ENCODE results near the gene NCOA1. TPM values are rescaled to one million over a fixed set of nuclear protein-coding genes. Genes with fewer than 3 reads are reported as not detected.
"Not testable (repeated sequence)": the region's sequence is repeated elsewhere in the genome, so short reads cannot be mapped to it uniquely, and the experiment has no call there.

The NCOA1 gene
- polyA plus RNA-seq, 1 donor (not counting 4 experiments of a cell fraction or from before 2014, with no cell fraction given): 5.0 TPM

DNA sequence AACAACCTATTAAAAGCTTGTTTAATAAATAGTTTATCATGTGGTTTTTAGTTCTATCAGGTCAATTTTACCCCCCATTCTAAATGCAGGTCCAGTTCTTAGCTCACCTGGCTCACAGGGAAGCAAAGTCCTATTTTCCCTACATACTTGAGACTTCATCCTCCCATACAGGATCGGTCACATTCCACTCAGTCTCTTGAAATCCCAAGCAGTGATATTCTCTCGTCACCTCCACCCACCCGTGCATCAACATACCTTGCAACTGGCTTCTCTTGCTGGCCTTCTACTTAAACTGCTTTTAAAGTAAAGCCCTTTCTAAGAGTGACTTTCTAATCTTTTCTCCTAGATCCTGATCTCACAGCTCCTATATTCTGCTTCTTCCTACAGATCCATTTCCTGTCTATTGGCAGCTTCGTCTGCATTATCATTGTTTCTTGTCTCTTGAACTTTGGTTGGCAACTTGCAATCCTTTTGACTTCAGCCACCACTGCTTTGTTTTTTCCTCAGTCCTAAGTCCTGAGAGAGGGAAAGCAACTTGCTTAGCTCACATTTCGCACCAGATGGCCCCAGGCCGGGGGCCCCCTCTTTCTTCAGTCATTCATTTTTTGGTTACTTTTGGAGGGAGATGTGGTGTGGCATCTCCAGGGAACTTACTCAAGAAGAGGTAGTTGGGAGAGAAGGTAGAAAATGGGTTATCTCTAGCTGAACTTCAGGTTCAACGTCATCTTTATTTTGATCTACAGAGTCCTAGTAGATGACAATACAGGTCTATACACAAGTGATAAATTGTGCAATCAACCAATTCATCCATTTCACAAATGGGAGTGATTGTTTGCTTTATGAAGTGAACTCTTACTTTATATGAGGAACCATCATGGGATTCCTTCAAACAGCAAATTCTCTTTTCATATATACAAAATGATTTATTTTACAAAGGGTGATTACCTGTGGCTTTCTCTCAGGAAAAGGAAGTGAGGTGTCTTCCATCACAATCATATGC is 23.9 kb upstream of the NCOA1 start:
- Histone ChIP-seq H4K20me1 (ENCODE audit: control insufficient read depth, extremely low read depth, insufficient read depth, low read length) (no peaks in the 10 kb centered on the region), H3K4me3 (ENCODE audit: control insufficient read depth in 2 of 3, extremely low read depth in 1 of 3, insufficient read depth in 2 of 3, low read depth in 1 of 3, low read length in 3 of 3) (no peak overlapping the region), H3K9me3 (ENCODE audit: control insufficient read depth, low read depth, low read length) (no peaks in the 10 kb centered on the region), H3K27ac (ENCODE audit: control insufficient read depth, insufficient read depth, low read length) (no peak overlapping the region), H3K4me1 (ENCODE audit: control insufficient read depth, extremely low read depth, insufficient read depth, low read length) (no peaks in the 10 kb centered on the region), H3K4me2 (ENCODE audit: control insufficient read depth, extremely low read depth, insufficient read depth, low read depth, low read length) (no peak overlapping the region), H3K9me1 (ENCODE audit: control insufficient read depth, extremely low read depth, insufficient read depth, low read length) (no peaks in the 10 kb centered on the region), H2AFZ (ENCODE audit: control insufficient read depth, low read length) (no peak overlapping the region), H3K36me3 (ENCODE audit: control insufficient read depth in 2 of 2, extremely low read depth in 1 of 2, insufficient read depth in 2 of 2, low read length in 2 of 2) (no peaks in the 10 kb centered on the region), H3K27me3 (ENCODE audit: control insufficient read depth, extremely low read depth, insufficient read depth, low read length) (peaks cover 7% of the 10 kb centered on the region), H3K9ac (ENCODE audit: control insufficient read depth, extremely low read depth, insufficient read depth, low read length) (no peak overlapping the region), H3K79me2 (ENCODE audit: control insufficient read depth, insufficient read depth, low read length) (no peaks in the 10 kb centered on the region)
- dilution Hi-C loops (cut with MboI; ENCODE audit: extremely low pct_ligation_motif_present, low sequenced_read_pairs): no loop called here
- FAIRE-seq: no peak
- no peak for DNase-seq (ENCODE audit: low read depth, low spot score)
- TF ChIP-seq, protein P1, sequence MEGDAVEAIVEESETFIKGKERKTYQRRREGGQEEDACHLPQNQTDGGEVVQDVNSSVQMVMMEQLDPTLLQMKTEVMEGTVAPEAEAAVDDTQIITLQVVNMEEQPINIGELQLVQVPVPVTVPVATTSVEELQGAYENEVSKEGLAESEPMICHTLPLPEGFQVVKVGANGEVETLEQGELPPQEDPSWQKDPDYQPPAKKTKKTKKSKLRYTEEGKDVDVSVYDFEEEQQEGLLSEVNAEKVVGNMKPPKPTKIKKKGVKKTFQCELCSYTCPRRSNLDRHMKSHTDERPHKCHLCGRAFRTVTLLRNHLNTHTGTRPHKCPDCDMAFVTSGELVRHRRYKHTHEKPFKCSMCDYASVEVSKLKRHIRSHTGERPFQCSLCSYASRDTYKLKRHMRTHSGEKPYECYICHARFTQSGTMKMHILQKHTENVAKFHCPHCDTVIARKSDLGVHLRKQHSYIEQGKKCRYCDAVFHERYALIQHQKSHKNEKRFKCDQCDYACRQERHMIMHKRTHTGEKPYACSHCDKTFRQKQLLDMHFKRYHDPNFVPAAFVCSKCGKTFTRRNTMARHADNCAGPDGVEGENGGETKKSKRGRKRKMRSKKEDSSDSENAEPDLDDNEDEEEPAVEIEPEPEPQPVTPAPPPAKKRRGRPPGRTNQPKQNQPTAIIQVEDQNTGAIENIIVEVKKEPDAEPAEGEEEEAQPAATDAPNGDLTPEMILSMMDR (optimal IDR thresholded peaks at IDR 0.05 in 1 of 3, IDR thresholded peaks at IDR 0.05 in 1 of 3, conservative IDR thresholded peaks at IDR 0.05 in 1 of 3; ENCODE audit: extremely low read depth in 1 of 3, insufficient read depth in 2 of 3, low read length in 3 of 3): no peak

DNA sequence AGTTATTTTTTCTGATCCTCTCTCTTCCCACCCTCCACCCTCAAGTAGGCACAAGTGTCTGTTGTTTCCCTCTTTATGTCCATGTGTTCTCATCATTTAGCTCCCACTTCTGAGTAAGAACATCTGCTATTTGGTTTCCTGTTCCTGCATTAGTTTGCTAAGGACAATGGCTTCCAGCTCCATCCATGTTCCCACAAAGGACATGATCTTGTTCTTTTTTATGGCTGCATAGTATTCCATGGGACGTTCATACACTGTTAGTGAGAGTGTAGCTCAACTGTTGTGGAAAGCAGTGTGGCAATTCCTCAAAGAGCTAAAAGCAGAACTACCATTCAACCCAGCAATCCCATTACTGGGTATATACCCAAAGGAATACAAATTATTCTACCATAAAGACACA is 22.6 kb upstream of the NCOA1 start:
- not testable (repeated sequence) for H4K20me1 ChIP-seq (ENCODE audit: control insufficient read depth, extremely low read depth, insufficient read depth, low read length); H3K9ac ChIP-seq (ENCODE audit: control insufficient read depth, extremely low read depth, insufficient read depth, low read length); H2AFZ ChIP-seq (ENCODE audit: control insufficient read depth, low read length)

More for the DNA sequence above, 22.6 kb upstream of the NCOA1 start:
- dilution Hi-C loops (cut with MboI; ENCODE audit: extremely low pct_ligation_motif_present, low sequenced_read_pairs); H3K4me2 ChIP-seq (ENCODE audit: control insufficient read depth, extremely low read depth, insufficient read depth, low read depth, low read length); H3K9me1 ChIP-seq (ENCODE audit: control insufficient read depth, extremely low read depth, insufficient read depth, low read length); H3K4me1 ChIP-seq (ENCODE audit: control insufficient read depth, extremely low read depth, insufficient read depth, low read length); FAIRE-seq; H3K4me3 ChIP-seq (ENCODE audit: control insufficient read depth in 2 of 3, extremely low read depth in 1 of 3, insufficient read depth in 2 of 3, low read depth in 1 of 3, low read length in 3 of 3); H3K9me3 ChIP-seq (ENCODE audit: control insufficient read depth, low read depth, low read length); H3K27ac ChIP-seq (ENCODE audit: control insufficient read depth, insufficient read depth, low read length); DNase-seq (ENCODE audit: low read depth, low spot score); H3K79me2 ChIP-seq (ENCODE audit: control insufficient read depth, insufficient read depth, low read length); H3K27me3 ChIP-seq (ENCODE audit: control insufficient read depth, extremely low read depth, insufficient read depth, low read length); H3K36me3 ChIP-seq (ENCODE audit: control insufficient read depth in 2 of 2, extremely low read depth in 1 of 2, insufficient read depth in 2 of 2, low read length in 2 of 2): not testable (repeated sequence)

Measured in keratinocyte (primary cell).